WERI-Rb-1 (cell line): ENCODE measurements around the gene NUDT2.

Experiments
- DNase-seq: peaks from one replicate; pipeline ENCODE4 v3.0.0-alpha.2; 2020
- H3K27ac ChIP-seq: fragments of 250-450 bp; sonication (Bioruptor Pico); 2 replicates; pipeline ENCODE4 v1.5.1; 2020; ENCODE audit warnings: mild to moderate bottlenecking, moderate library complexity
- H3K27me3 ChIP-seq: fragments of 250-450 bp; sonication (Bioruptor Pico); 2 replicates; pipeline ENCODE4 v1.5.1; 2021; ENCODE audit warnings: mild to moderate bottlenecking, low read depth, moderate library complexity; ENCODE audit not compliant: insufficient read depth, severe bottlenecking
- H3K36me3 ChIP-seq: fragments of 250-450 bp; sonication (Bioruptor Pico); 2 replicates; pipeline ENCODE4 v1.5.1; 2020; ENCODE audit warnings: mild to moderate bottlenecking, moderate library complexity
- H3K4me3 ChIP-seq: 2 replicates; pipeline ENCODE4 v1.5.1; 2011; ENCODE audit warnings: low read depth, mild to moderate bottlenecking, control low read depth, low read length
- H3K9me3 ChIP-seq: fragments of 250-450 bp; sonication (Bioruptor Pico); 2 replicates; pipeline ENCODE4 v1.5.1; 2021; ENCODE audit warnings: mild to moderate bottlenecking, moderate library complexity; ENCODE audit not compliant: severe bottlenecking
- CTCF ChIP-seq: IDR thresholded peaks from 2 replicates; pipeline ENCODE4 v1.5.1; 2011; ENCODE audit warnings: low read depth, mild to moderate bottlenecking, control low read depth, inconsistent platforms, low read length

Gene NUDT2

GRCh38 chr9:34321451-34321850 lies 7.9 kb upstream of the NUDT2 start:
- TF ChIP-seq CTCF, result no peak

GRCh38 chr9:34322899-34323591 lies 6.3 kb upstream of the NUDT2 start:
- DNase-seq, result no peak

More at GRCh38 chr9:34321451-34321850, 7.9 kb upstream of the NUDT2 start:
- no peak for DNase-seq
- H3K9me3 ChIP-seq, result no peaks in the 10 kb centered on the region
- no peaks in the 10 kb centered on the region for H3K27me3 ChIP-seq
- H3K4me3 ChIP-seq, result no peak overlapping the region
- no peaks in the 10 kb centered on the region for H3K36me3 ChIP-seq
- H3K27ac ChIP-seq, result no peak overlapping the region

GRCh38 chr9:34326690-34327089 lies 2.7 kb upstream of the NUDT2 start:
- no peaks in the 10 kb centered on the region for H3K27me3 ChIP-seq
- H3K4me3 ChIP-seq, result no peak overlapping the region
- no peak overlapping the region for H3K27ac ChIP-seq
- TF ChIP-seq CTCF, result no peak
- DNase-seq, result no peak
- no peaks in the 10 kb centered on the region for H3K9me3 ChIP-seq
- H3K36me3 ChIP-seq, result no peaks in the 10 kb centered on the region

More at GRCh38 chr9:34322899-34323591, 6.3 kb upstream of the NUDT2 start:
- Histone ChIP-seq H3K36me3 (no peaks in the 10 kb centered on the region), H3K4me3 (no peak overlapping the region), H3K9me3 (no peaks in the 10 kb centered on the region), H3K27ac (no peak overlapping the region), H3K27me3 (no peaks in the 10 kb centered on the region)
- TF ChIP-seq CTCF, result no peak

- no peaks in the 10 kb centered on the region for H3K36me3 ChIP-seq
- peak overlapping the region; percentile 93 for H3K4me3 ChIP-seq
- no peak for TF ChIP-seq CTCF
- H3K9me3 ChIP-seq, result no peaks in the 10 kb centered on the region
- no peak for DNase-seq
- peak overlapping the region; percentile 93 for H3K27ac ChIP-seq
- no peaks in the 10 kb centered on the region for H3K27me3 ChIP-seq
Observed at GRCh38 chr9:34328500-34328986, 826 bp upstream of the NUDT2 start.

GRCh38 chr9:34331196-34331595 lies 1.8 kb downstream of the NUDT2 start:
- H3K36me3 ChIP-seq, result no peaks in the 10 kb centered on the region
- DNase-seq, result no peak
- no peaks in the 10 kb centered on the region for H3K27me3 ChIP-seq
- H3K4me3 ChIP-seq, result no peak overlapping the region
- TF ChIP-seq CTCF, result no peak
- no peak overlapping the region for H3K27ac ChIP-seq
- H3K9me3 ChIP-seq, result no peaks in the 10 kb centered on the region
